CD4-positive, alpha-beta T cell (primary cell): Measurements from ENCODE around the gene SLC25A33. TPM values are rescaled to one million over a fixed set of nuclear protein-coding genes. Genes with fewer than 3 reads are reported as not detected.

Source experiments
- ATAC-seq: fragments of 200-7000 bp; cut with Tn5 transposase; one replicate; pipeline ENCODE4 v1.10.0; 2022; ENCODE audit warnings: mild to moderate bottlenecking; ENCODE audit not compliant: poor library complexity
- CTCF ChIA-PET: fragments of 350-600 bp; sonication (Branson Sonifier 250); formaldehyde crosslinking; loops from one replicate; lab custom pipeline; 2021; ENCODE audit warnings: antibody characterized with exemption, inconsistent platforms; lab: Charles Lee
- POLR2A ChIA-PET: fragments of 350-600 bp; sonication (Branson Sonifier 250); formaldehyde crosslinking; loops from one replicate; lab custom pipeline; 2021; ENCODE audit warnings: antibody characterized with exemption, inconsistent platforms; lab: Charles Lee
- DNase-seq, 14 experiments: peaks; one replicate each; pipeline ENCODE4 v3.0.0-alpha.2; 2013 to 2020; ENCODE audit warnings: mixed read lengths in 2 of 14
- H3K27ac ChIP-seq, 2 donors: one replicate each; pipeline versions ENCODE4 v1.5.1 to v1.7.0; 2013; ENCODE audit warnings: low read length in 2 of 2, low read depth in 1 of 2, mild to moderate bottlenecking in 1 of 2
- H3K27me3 ChIP-seq, 2 experiments: 1 replicate in 1 of 2; 2 replicates in 1 of 2; pipeline versions ENCODE4 v1.6.1 to v1.7.0; 2013; ENCODE audit warnings: low read length in 2 of 2, control low read depth in 1 of 2, mild to moderate bottlenecking in 1 of 2, moderate library complexity in 1 of 2; ENCODE audit not compliant: insufficient read depth in 2 of 2, control insufficient read depth in 1 of 2
- H3K36me3 ChIP-seq: one replicate; pipeline ENCODE4 v1.6.1; 2013; ENCODE audit warnings: low read length, control low read depth; ENCODE audit not compliant: insufficient read depth
- H3K4me1 ChIP-seq: one replicate; pipeline ENCODE4 v1.6.1; 2013; ENCODE audit warnings: low read length, control low read depth; ENCODE audit not compliant: insufficient read depth
- H3K4me3 ChIP-seq: one replicate; pipeline ENCODE4 v1.5.1; 2013; ENCODE audit warnings: mild to moderate bottlenecking, low read length, moderate library complexity
- H3K9me3 ChIP-seq, 2 experiments: 1 replicate in 1 of 2; 2 replicates in 1 of 2; pipeline versions ENCODE4 v1.6.1 to v1.7.0; 2013; ENCODE audit warnings: low read length in 2 of 2, mild to moderate bottlenecking in 2 of 2, control low read depth in 1 of 2, moderate library complexity in 1 of 2; ENCODE audit not compliant: control insufficient read depth in 1 of 2, insufficient read depth in 1 of 2
- H3K27ac Mint-ChIP-seq: one replicate; pipeline ENCODE4 v1.8.0; 2020; ENCODE audit warnings: mixed read lengths
- H3K27me3 Mint-ChIP-seq: one replicate; pipeline ENCODE4 v1.8.0; 2021; ENCODE audit warnings: mixed read lengths
- H3K36me3 Mint-ChIP-seq: one replicate; pipeline ENCODE4 v1.8.0; 2021; ENCODE audit warnings: low read depth, mixed read lengths
- H3K4me1 Mint-ChIP-seq: one replicate; pipeline ENCODE4 v1.8.0; 2021; ENCODE audit warnings: low read depth, mixed read lengths
- H3K4me3 Mint-ChIP-seq: one replicate; pipeline ENCODE4 v1.8.0; 2020; ENCODE audit warnings: mild to moderate bottlenecking, mixed read lengths
- H3K9me3 Mint-ChIP-seq: one replicate; pipeline ENCODE4 v1.8.0; 2020; ENCODE audit warnings: mixed read lengths
- CTCF ChIP-seq: fragments of 200-600 bp; IDR thresholded peaks from one replicate; pipeline ENCODE4 v1.8.0; 2022; ENCODE audit warnings: antibody characterized with exemption, mild to moderate bottlenecking
- intact Hi-C, 2 experiments: fragments of 100-400 bp; cut with DNase I in 1 of 2; cut with micrococcal nuclease in 1 of 2; formaldehyde crosslinking; loops; one replicate each; pipeline versions ENCODE4 v1.15.1 to v1.9.0; 2023 to 2025; cut with DNase I, micrococcal nuclease
- total RNA-seq, 174 experiments: library from RNA in 2 of 174; stranded (reverse) in 2 of 174; gene quantifications; one replicate each; pipeline ENCODE4 v1.2.3 and lab custom pipeline; 2021 to 2026

SLC25A33 gene
- total RNA-seq, 2 experiments from 2014 or later, result 5.9 to 6.6 TPM

- POLR2A ChIA-PET, result no interaction called here
Measured at GRCh38 chr1:9602794-9603167, 63.5 kb downstream of the SLC25A33 start.

GRCh38 chr1:9603307-9603706, 64.0 kb downstream of the SLC25A33 start:
- TF ChIP-seq CTCF, result no peak
- POLR2A ChIA-PET, result no interaction called here
- Mint-ChIP-seq H3K9me3 (no peaks in the 10 kb centered on the region), H3K27me3 (no peaks in the 10 kb centered on the region), H3K27ac (no peak overlapping the region), H3K4me1 (no peaks in the 10 kb centered on the region), H3K4me3 (no peak overlapping the region), H3K36me3 (peaks cover 10% of the 10 kb centered on the region)
- intact Hi-C loops, result no loop called here
- Histone ChIP-seq H3K4me3 (no peak overlapping the region), H3K36me3 (peaks cover 13% of the 10 kb centered on the region), H3K4me1 (no peaks in the 10 kb centered on the region), H3K27me3 (no peaks in the 10 kb centered on the region), H3K9me3 (no peaks in the 10 kb centered on the region), H3K27ac (no peak overlapping the region)
- ATAC-seq (no peak), DNase-seq (no peak)
- CTCF ChIA-PET, result no interaction called here

More at GRCh38 chr1:9602794-9603167, 63.5 kb downstream of the SLC25A33 start:
- H3K36me3 Mint-ChIP-seq, result peaks cover 10% of the 10 kb centered on the region
- H3K9me3 Mint-ChIP-seq, result no peaks in the 10 kb centered on the region
- no peak overlapping the region for H3K4me3 Mint-ChIP-seq
- peaks cover 13% of the 10 kb centered on the region for H3K36me3 ChIP-seq
- no peak overlapping the region for H3K27ac Mint-ChIP-seq
- no peak overlapping the region for H3K4me3 ChIP-seq
- no peak for DNase-seq
- H3K4me1 Mint-ChIP-seq, result no peaks in the 10 kb centered on the region
- TF ChIP-seq CTCF, result no peak
- H3K27ac ChIP-seq, result no peak overlapping the region
- H3K9me3 ChIP-seq, result no peaks in the 10 kb centered on the region
- ATAC-seq, result no peak
- intact Hi-C loops, result no loop called here
- H3K27me3 ChIP-seq, result no peaks in the 10 kb centered on the region
- H3K27me3 Mint-ChIP-seq, result no peaks in the 10 kb centered on the region
- CTCF ChIA-PET, result no interaction called here
- no peaks in the 10 kb centered on the region for H3K4me1 ChIP-seq

- Histone ChIP-seq H3K27me3 (no peaks in the 10 kb centered on the region), H3K4me3 (no peak overlapping the region), H3K36me3 (peaks cover 9% of the 10 kb centered on the region), H3K27ac (no peak overlapping the region), H3K4me1 (no peaks in the 10 kb centered on the region), H3K9me3 (no peaks in the 10 kb centered on the region)
- ATAC-seq (no peak), DNase-seq (no peak)
- H3K9me3 Mint-ChIP-seq, result no peaks in the 10 kb centered on the region
- POLR2A ChIA-PET, result no interaction called here
- peaks cover 10% of the 10 kb centered on the region for H3K36me3 Mint-ChIP-seq
- no peak for TF ChIP-seq CTCF
- H3K27ac Mint-ChIP-seq, result no peak overlapping the region
- intact Hi-C loops, result no loop called here
- no peaks in the 10 kb centered on the region for H3K27me3 Mint-ChIP-seq
- H3K4me1 Mint-ChIP-seq, result no peaks in the 10 kb centered on the region
- no peak overlapping the region for H3K4me3 Mint-ChIP-seq
- CTCF ChIA-PET, result no interaction called here
Measured at GRCh38 chr1:9603766-9604753, 64.8 kb downstream of the SLC25A33 start.
